Ovary (tissue), 9 donors: ENCODE results near the gene KHDRBS2. TPM values are rescaled to one million over a fixed set of nuclear protein-coding genes. Genes with fewer than 3 reads are reported as not detected.

Source experiments
- DNase-seq, 5 donors: peaks; one replicate each; pipeline ENCODE4 v3.0.0-alpha.2; 2019 to 2020
- H3K27ac ChIP-seq, 2 donors: fragments of 200-600 bp; one replicate each; pipeline versions ENCODE4 v1.5.1 to v1.8.0; 2019 to 2022
- H3K27me3 ChIP-seq: fragments of 200-600 bp; one replicate; pipeline ENCODE4 v1.8.0; 2022
- H3K36me3 ChIP-seq: fragments of 200-600 bp; sonication (generic); one replicate; pipeline ENCODE4 v1.5.1; 2019
- H3K4me1 ChIP-seq: one replicate; pipeline ENCODE4 v1.8.1; 2013; ENCODE audit warnings: mild to moderate bottlenecking, moderate library complexity; ENCODE audit not compliant: insufficient read depth
- H3K4me3 ChIP-seq: fragments of 200-600 bp; sonication (generic); one replicate; pipeline ENCODE4 v1.5.1; 2017
- H3K9me3 ChIP-seq, 2 donors: fragments of 200-600 bp in 1 of 2; sonication (generic) in 1 of 2; one replicate each; pipeline versions ENCODE4 v1.5.1 to v1.8.1; 2013 to 2019; ENCODE audit warnings: mild to moderate bottlenecking in 1 of 2, moderate library complexity in 1 of 2
- EP300 ChIP-seq: sonication (generic); formaldehyde crosslinking; IDR thresholded peaks from one replicate; pipeline ENCODE4 v1.6.1; 2017; ENCODE audit warnings: antibody characterized with exemption
- POLR2A ChIP-seq: fragments of 450-650 bp; IDR thresholded peaks from one replicate; pipeline ENCODE4 v1.6.1; 2017; ENCODE audit warnings: antibody characterized with exemption, mild to moderate bottlenecking, moderate library complexity
- WGBS, 3 donors: extraction: QIAGEN DNeasy Blood & Tissue Kit in 1 of 3; methylation state at CpG; one replicate each; pipeline versions ENCODE4 v1.1.5 to v1.1.7; 2013 to 2017; 5-methylcytosine and 5-hydroxymethylcytosine counted together
- intact Hi-C, 4 donors: fragments of 100-400 bp; cut with DNase I; formaldehyde crosslinking; loops; one replicate each; pipeline versions ENCODE4 v1.11.0 to v1.15.1; 2022 to 2023
- polyA plus RNA-seq, 2 donors: library from polyadenylated mRNA; stranded (reverse); fragments of 200-250 nt in 1 of 2; fragments of 350-450 nt in 1 of 2; fragmentation: Illumina TruSeq in 1 of 2; extraction: RNeasy Lipid Tissue Mini Kit (QIAGEN cat#74804) in 1 of 2; gene quantifications; one replicate each; pipeline ENCODE4 v1.2.3, GENCODE V29; 2013 to 2014
- total RNA-seq, 7 donors: library from RNA; depleted of rRNA in 2 of 7; stranded (reverse); fragments of >200 nt in 2 of 7; fragmentation: NEBNext Ultra II Directional in 3 of 7; extraction: Animal tissue kit (Norgen Biotek cat#: 25700) in 3 of 7; gene quantifications; one replicate each; pipeline versions ENCODE4 v1.1.0 to v1.2.4, GENCODE V29; 2016 to 2023
- TF ChIP-seq, protein P1 (sequence below), 3 donors: fragments of 450-650 bp in 2 of 3; fragments of 200-600 bp in 1 of 3; IDR thresholded peaks; one replicate each; pipeline versions ENCODE4 v1.5.1 to v1.8.0; 2016 to 2022; ENCODE audit warnings: antibody characterized with exemption in 3 of 3, mild to moderate bottlenecking in 1 of 3
- donor health status: DM: no; HTN: no; CAD: no; lungs with moderate emphysema.
- donor health status: DM: no; HTN: no; CAD: no.
- donor health status: Bipolar disorder and iron deficiency.
- donor health status: DM: yes; HTN: yes; CAD: no.
- donor health status: DM: no; HTN: no; CAD: no.
- donor health status: DM: yes; HTN: yes; CAD: no.

The KHDRBS2 gene
- total and polyA plus RNA-seq, 9 donors = 0.07 to 2.2 (median 0.23) TPM; not detected in 3

DNA sequence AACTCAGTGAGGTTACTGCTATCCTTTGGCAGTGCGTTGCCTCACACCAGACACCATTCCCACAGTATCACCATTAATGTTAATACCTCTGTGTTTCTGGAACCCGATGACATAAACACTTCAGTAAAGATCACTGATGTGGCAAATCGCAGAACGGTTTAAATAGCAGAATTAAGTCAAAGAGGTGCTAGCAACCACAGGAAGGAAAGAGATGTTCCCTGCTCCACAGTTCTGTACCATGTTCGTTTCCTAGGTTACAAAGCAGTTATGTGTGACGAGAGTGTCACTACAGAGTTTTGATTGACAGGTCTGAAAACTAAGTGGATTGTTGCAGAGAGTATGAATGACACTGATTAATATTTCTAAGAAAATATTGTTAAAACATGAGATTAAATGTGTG, 272.3 kb downstream of the KHDRBS2 start:
- 79 to 86% (median 84%) methylated on average over 6 of the region's 6 CpGs for WGBS, 3 donors
- H3K4me1 ChIP-seq = no peaks in the 10 kb centered on the region
- intact Hi-C loops = no loop called here

DNA sequence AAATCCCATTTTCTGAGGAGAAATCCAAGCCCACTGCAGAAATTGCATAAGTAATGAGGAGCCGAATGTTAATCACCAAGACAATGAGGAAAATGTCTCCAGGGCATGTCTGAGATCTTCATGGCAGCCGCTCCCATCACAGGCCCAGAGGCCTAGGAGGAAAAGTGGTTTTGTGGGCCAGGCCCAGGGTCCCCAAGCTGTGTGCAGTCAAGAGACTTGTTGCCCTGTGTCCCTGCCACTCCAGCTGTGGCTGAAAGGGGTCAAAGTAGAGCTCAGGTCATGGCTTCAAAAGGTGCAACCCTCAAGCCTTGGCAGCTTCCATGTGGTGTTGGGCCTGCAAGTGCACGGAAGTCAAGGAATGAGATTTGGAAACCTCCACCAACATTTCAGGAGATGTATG, 276.6 kb downstream of the KHDRBS2 start:
- 85 to 94% (median 91%) methylated on average over 3 of the region's 3 CpGs for WGBS, 3 donors
- DNase-seq = no peak
- H3K4me3 ChIP-seq = no peak overlapping the region
- TF ChIP-seq EP300 (no peak), POLR2A (no peak)
- TF ChIP-seq, protein P1, sequence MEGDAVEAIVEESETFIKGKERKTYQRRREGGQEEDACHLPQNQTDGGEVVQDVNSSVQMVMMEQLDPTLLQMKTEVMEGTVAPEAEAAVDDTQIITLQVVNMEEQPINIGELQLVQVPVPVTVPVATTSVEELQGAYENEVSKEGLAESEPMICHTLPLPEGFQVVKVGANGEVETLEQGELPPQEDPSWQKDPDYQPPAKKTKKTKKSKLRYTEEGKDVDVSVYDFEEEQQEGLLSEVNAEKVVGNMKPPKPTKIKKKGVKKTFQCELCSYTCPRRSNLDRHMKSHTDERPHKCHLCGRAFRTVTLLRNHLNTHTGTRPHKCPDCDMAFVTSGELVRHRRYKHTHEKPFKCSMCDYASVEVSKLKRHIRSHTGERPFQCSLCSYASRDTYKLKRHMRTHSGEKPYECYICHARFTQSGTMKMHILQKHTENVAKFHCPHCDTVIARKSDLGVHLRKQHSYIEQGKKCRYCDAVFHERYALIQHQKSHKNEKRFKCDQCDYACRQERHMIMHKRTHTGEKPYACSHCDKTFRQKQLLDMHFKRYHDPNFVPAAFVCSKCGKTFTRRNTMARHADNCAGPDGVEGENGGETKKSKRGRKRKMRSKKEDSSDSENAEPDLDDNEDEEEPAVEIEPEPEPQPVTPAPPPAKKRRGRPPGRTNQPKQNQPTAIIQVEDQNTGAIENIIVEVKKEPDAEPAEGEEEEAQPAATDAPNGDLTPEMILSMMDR (IDR thresholded peaks at IDR 0.05) = no peak
- no peak overlapping the region for H3K27ac ChIP-seq
- no peaks in the 10 kb centered on the region for H3K27me3 ChIP-seq
- H3K36me3 ChIP-seq = no peaks in the 10 kb centered on the region
- intact Hi-C loops = no loop called here
- no peaks in the 10 kb centered on the region for H3K4me1 ChIP-seq
- H3K9me3 ChIP-seq = no peaks in the 10 kb centered on the region

More for the DNA sequence above, 272.3 kb downstream of the KHDRBS2 start:
- TF ChIP-seq EP300 = no peak
- TF ChIP-seq, protein P1 (IDR thresholded peaks at IDR 0.05) = no peak
- no peak for TF ChIP-seq POLR2A
- Histone ChIP-seq H3K27ac (no peak overlapping the region), H3K36me3 (no peaks in the 10 kb centered on the region), H3K9me3 (no peaks in the 10 kb centered on the region), H3K27me3 (no peaks in the 10 kb centered on the region), H3K4me3 (no peak overlapping the region)
- DNase-seq = no peak

DNA sequence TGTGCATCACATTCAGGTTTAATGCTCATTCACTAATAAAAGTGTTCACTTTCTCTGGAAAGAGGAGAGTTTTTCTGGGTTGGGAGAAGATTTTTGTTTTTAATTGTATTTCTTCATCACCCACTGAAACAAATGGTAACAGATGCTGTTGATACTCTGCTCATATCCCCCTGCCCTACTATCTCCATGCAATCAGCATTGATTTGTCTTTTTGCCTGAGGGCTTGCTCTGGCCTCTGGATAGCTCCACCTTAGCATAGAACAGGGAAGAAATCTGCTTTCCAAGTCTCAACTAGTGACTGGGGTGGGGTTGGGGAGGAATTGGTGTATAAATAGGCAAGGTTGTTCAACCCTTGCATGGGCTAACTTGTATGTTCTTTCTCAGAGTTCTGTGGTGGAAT, 296.4 kb downstream of the KHDRBS2 start:
- Histone ChIP-seq H3K4me3 (no peak overlapping the region), H3K4me1 (no peaks in the 10 kb centered on the region), H3K27ac (no peak overlapping the region), H3K27me3 (no peaks in the 10 kb centered on the region), H3K36me3 (no peaks in the 10 kb centered on the region), H3K9me3 (no peaks in the 10 kb centered on the region)
- intact Hi-C loops = no loop called here
- TF ChIP-seq POLR2A = no peak
- TF ChIP-seq, protein P1 (IDR thresholded peaks at IDR 0.05) = no peak
- no peak for DNase-seq

DNA sequence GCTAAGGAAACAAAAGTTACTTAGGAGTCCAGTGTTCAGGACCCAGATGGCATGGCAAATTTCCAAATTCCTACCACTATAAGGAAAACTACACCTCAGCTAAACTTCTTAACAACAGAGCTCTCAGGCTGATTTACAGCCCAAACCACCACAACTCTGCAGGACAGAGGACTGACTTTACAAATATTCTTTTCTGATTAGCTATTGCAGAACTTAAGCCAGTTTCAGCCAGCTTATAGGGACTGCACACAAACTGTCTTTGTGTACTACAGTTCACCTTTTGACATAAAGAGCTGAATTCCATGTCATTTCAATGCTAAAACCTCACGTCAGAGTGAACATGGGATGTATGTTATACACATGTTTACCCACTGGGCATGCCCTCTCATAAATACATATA, 305.4 kb downstream of the KHDRBS2 start:
- 69 to 76% (median 69%) methylated on average over 1 of the region's 1 CpG for WGBS, 3 donors
- no peak overlapping the region for H3K4me3 ChIP-seq
- H3K9me3 ChIP-seq = no peaks in the 10 kb centered on the region
- intact Hi-C loops = no loop called here
- TF ChIP-seq, protein P1 (IDR thresholded peaks at IDR 0.05) = no peak
- TF ChIP-seq POLR2A (no peak), EP300 (no peak)
- no peaks in the 10 kb centered on the region for H3K4me1 ChIP-seq
- H3K27me3 ChIP-seq = no peaks in the 10 kb centered on the region
- no peaks in the 10 kb centered on the region for H3K36me3 ChIP-seq
- H3K27ac ChIP-seq = no peak overlapping the region
- no peak for DNase-seq

DNA sequence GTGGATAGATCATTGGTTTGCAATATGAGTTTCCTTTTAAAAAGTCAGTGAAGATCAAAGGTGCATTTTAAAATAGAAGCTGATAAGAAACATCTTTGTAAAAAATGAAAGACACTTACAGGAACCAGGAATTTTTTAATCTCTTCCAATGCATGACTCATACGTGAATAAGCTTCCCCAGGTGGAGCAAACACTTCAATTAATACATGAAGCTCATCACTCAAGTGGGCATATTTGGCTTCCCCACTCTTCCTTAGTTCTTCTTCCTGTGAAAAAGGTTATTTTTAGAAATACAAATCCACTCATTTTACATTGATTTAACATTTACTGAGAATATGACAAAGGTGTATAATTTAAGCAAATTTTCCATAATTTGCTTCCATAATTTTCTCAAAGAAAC, 308.1 kb downstream of the KHDRBS2 start:
- WGBS, 3 donors = 45 to 57% (median 52%) methylated on average over 1 of the region's 1 CpG
- H3K4me1 ChIP-seq = no peaks in the 10 kb centered on the region
- H3K9me3 ChIP-seq = no peaks in the 10 kb centered on the region
- no peaks in the 10 kb centered on the region for H3K36me3 ChIP-seq
- no peaks in the 10 kb centered on the region for H3K27me3 ChIP-seq
- no peak overlapping the region for H3K4me3 ChIP-seq
- DNase-seq = no peak
- intact Hi-C loops = no loop called here
- TF ChIP-seq EP300 (no peak), POLR2A (no peak)
- TF ChIP-seq, protein P1 (IDR thresholded peaks at IDR 0.05) = no peak
- H3K27ac ChIP-seq = no peak overlapping the region
